Neural crest cell (in vitro differentiated cells): ENCODE results near the gene C4orf50. TPM values are rescaled to one million over a fixed set of nuclear protein-coding genes. Genes with fewer than 3 reads are reported as not detected.

Experiments
- DNase-seq: peaks from one replicate; pipeline ENCODE4 v3.0.0; 2021; ENCODE audit warnings: low read depth, mixed read lengths, low spot score
- H3K27ac Mint-ChIP-seq: one replicate; pipeline ENCODE4 v1.8.0; 2021; ENCODE audit warnings: mild to moderate bottlenecking, mixed read lengths; ENCODE audit not compliant: unreplicated experiment
- H3K27me3 Mint-ChIP-seq: 2 replicates; pipeline ENCODE4 v1.8.0; 2021; ENCODE audit warnings: low read depth, mild to moderate bottlenecking, mixed read lengths
- H3K36me3 Mint-ChIP-seq: 2 replicates; pipeline ENCODE4 v1.8.0; 2021; ENCODE audit warnings: low read depth, mild to moderate bottlenecking, mixed read lengths
- H3K4me1 Mint-ChIP-seq: 2 replicates; pipeline ENCODE4 v1.8.0; 2021; ENCODE audit warnings: mixed read lengths
- H3K4me3 Mint-ChIP-seq: one replicate; pipeline ENCODE4 v1.8.0; 2021; ENCODE audit warnings: mild to moderate bottlenecking, mixed read lengths
- H3K9me3 Mint-ChIP-seq: 2 replicates; pipeline ENCODE4 v1.8.0; 2021; ENCODE audit warnings: mixed read lengths
- CTCF ChIP-seq: fragments of 200-600 bp; sonication (generic); conservative IDR thresholded peaks from 2 replicates; pipeline ENCODE4 v1.5.0; 2021; ENCODE audit warnings: antibody characterized with exemption, mild to moderate bottlenecking
- microRNA-seq: library from miRNA; unstranded; fragments of <30 nt; microRNA quantifications from one replicate; pipeline ENCODE4, GENCODE V29; 2020
- total RNA-seq: library from RNA; stranded (reverse); gene quantifications from 2 replicates; pipeline ENCODE4 v1.2.1, GENCODE V29; 2021

Gene C4orf50
- total RNA-seq, 1 donor from 2014 or later: 0.02 TPM

DNA sequence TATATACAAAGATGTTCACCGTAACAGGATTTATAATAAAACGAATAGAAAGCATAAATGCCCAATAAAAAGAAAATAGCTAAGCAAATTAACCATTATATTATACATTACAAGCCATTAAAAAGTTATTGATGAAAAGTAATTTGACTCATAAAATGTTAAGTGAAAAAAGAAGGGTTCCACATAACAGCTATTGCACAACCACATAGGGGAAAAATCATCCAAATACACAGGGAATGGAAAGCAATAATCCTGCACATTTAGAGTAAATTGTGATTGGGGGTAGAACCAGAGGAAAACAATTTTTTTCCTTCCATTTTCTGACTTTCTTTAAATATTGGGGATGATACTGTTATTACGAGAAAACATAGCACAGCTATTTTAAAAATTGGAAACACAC is 163.3 kb downstream of the C4orf50 start:
- no peaks in the 10 kb centered on the region for H3K4me1 Mint-ChIP-seq
- no peak overlapping the region for H3K4me3 Mint-ChIP-seq
- no peaks in the 10 kb centered on the region for H3K9me3 Mint-ChIP-seq
- TF ChIP-seq CTCF: no peak
- H3K27me3 Mint-ChIP-seq: no peaks in the 10 kb centered on the region
- no peak for DNase-seq
- peaks cover 24% of the 10 kb centered on the region for H3K36me3 Mint-ChIP-seq
- H3K27ac Mint-ChIP-seq: no peak overlapping the region

GRCh38 chr4:5852523-5853202 is 165.6 kb downstream of the C4orf50 start:
- Mint-ChIP-seq H3K9me3 (no peaks in the 10 kb centered on the region), H3K4me3 (no peak overlapping the region), H3K36me3 (peaks cover 34% of the 10 kb centered on the region), H3K27me3 (no peaks in the 10 kb centered on the region), H3K27ac (no peak overlapping the region), H3K4me1 (no peaks in the 10 kb centered on the region)
- no peak for TF ChIP-seq CTCF
- DNase-seq: no peak

GRCh38 chr4:5851637-5852301 is 166.5 kb downstream of the C4orf50 start:
- no peak overlapping the region for H3K27ac Mint-ChIP-seq

More at GRCh38 chr4:5851637-5852301, 166.5 kb downstream of the C4orf50 start:
- no peaks in the 10 kb centered on the region for H3K4me1 Mint-ChIP-seq
- no peaks in the 10 kb centered on the region for H3K27me3 Mint-ChIP-seq
- peaks cover 41% of the 10 kb centered on the region for H3K36me3 Mint-ChIP-seq
- no peak for DNase-seq
- no peaks in the 10 kb centered on the region for H3K9me3 Mint-ChIP-seq
- no peak for TF ChIP-seq CTCF
- no peak overlapping the region for H3K4me3 Mint-ChIP-seq

Small RNA genes lying within 50 kb of the gene (microRNA-seq; reads per million reads assigned to microRNA genes)
- gene MIR378D1: not detected

Other genes starting within 250 kb of the C4orf50 start
- 245 and 251 TPM in 2 replicates for gene CRMP1, start 125.3 kb downstream of the C4orf50 start, total RNA-seq
- gene JAKMIP1, start 182.1 kb upstream of the C4orf50 start, total RNA-seq: 0.54 and 0.82 TPM in 2 replicates